Measurements from ENCODE around the gene SMARCD2.

- no peak for TF ChIP-seq CTCF (IDR thresholded peaks at IDR 0.05)
- TF ChIP-seq POLR2A (IDR thresholded peaks at IDR 0.05) = no peak
- TF ChIP-seq POLR2AphosphoS5 (IDR thresholded peaks at IDR 0.05) = no peak
Measured at GRCh38 chr17:63783522-63783921, 59.0 kb downstream of the SMARCD2 start.

Measured in suprapubic skin (tissue), 4 donors.